Stimulated activated memory B cell treated with anti-CD40 and anti-IgM and Interleukin-4, amounts not matched to agents 10 μg/mL and 1 μg/mL and 100 μg/mL, for 72 hours (primary cell): ENCODE measurements around the gene PIGR.
A peak's percentile ranks its signal among the peaks of the same experiment; 100 is the strongest.

ENCODE experiments used
- ATAC-seq: fragments of 150-1000 bp; cut with Tn5 transposase; 2 replicates; pipeline ENCODE4 v1.10.0; 2021
- H3K27ac Mint-ChIP-seq: one replicate; pipeline ENCODE4 v1.8.0; 2022; ENCODE audit warnings: mild to moderate bottlenecking, mixed read lengths
- H3K27me3 Mint-ChIP-seq: one replicate; pipeline ENCODE4 v1.8.0; 2022; ENCODE audit warnings: mixed read lengths
- H3K36me3 Mint-ChIP-seq: one replicate; pipeline ENCODE4 v1.8.0; 2022; ENCODE audit warnings: mixed read lengths
- H3K4me1 Mint-ChIP-seq: one replicate; pipeline ENCODE4 v1.8.0; 2022; ENCODE audit warnings: mixed read lengths
- H3K4me3 Mint-ChIP-seq: one replicate; pipeline ENCODE4 v1.8.0; 2022; ENCODE audit warnings: mild to moderate bottlenecking, moderate library complexity, mixed read lengths
- H3K9me3 Mint-ChIP-seq: one replicate; pipeline ENCODE4 v1.8.0; 2022; ENCODE audit warnings: mixed read lengths

Gene PIGR

GRCh38 chr1:206898089-206898914, 48.0 kb downstream of the PIGR start:
- H3K4me3 Mint-ChIP-seq = no peak overlapping the region
- peak overlapping the region; percentile 51 for H3K27ac Mint-ChIP-seq
- peaks cover 8% of the 10 kb centered on the region for H3K36me3 Mint-ChIP-seq
- ATAC-seq = no peak
- no peaks in the 10 kb centered on the region for H3K27me3 Mint-ChIP-seq
- peaks cover 32% of the 10 kb centered on the region for H3K4me1 Mint-ChIP-seq
- no peaks in the 10 kb centered on the region for H3K9me3 Mint-ChIP-seq

GRCh38 chr1:206897175-206897574, 49.1 kb downstream of the PIGR start, which contains the start of gene IL24:
TSS of gene IL24 (plus strand) at chr1:206897443. CDS start at chr1:206897833, 390 bp downstream.
- no peaks in the 10 kb centered on the region for H3K9me3 Mint-ChIP-seq
- no peaks in the 10 kb centered on the region for H3K36me3 Mint-ChIP-seq
- ATAC-seq = no peak
- H3K4me3 Mint-ChIP-seq = no peak within 1 kb of the TSS
- no peak within 1 kb of the TSS for H3K27ac Mint-ChIP-seq
- H3K4me1 Mint-ChIP-seq = peaks cover 32% of the 10 kb centered on the region
- H3K27me3 Mint-ChIP-seq = no peaks in the 10 kb centered on the region

- no peaks in the 10 kb centered on the region for H3K9me3 Mint-ChIP-seq
These were observed 50.0 kb downstream of the PIGR start for GRCh38 chr1:206896261-206896660.

GRCh38 chr1:206895837-206896242, 50.4 kb downstream of the PIGR start:
- Mint-ChIP-seq H3K36me3 (no peaks in the 10 kb centered on the region), H3K27ac (no peak overlapping the region), H3K27me3 (no peaks in the 10 kb centered on the region), H3K4me1 (peaks cover 42% of the 10 kb centered on the region), H3K4me3 (no peak overlapping the region), H3K9me3 (no peaks in the 10 kb centered on the region)
- ATAC-seq = no peak

More at GRCh38 chr1:206896261-206896660, 50.0 kb downstream of the PIGR start:
- H3K4me1 Mint-ChIP-seq = peaks cover 39% of the 10 kb centered on the region
- H3K27ac Mint-ChIP-seq = no peak overlapping the region
- no peak overlapping the region for H3K4me3 Mint-ChIP-seq
- H3K36me3 Mint-ChIP-seq = no peaks in the 10 kb centered on the region
- no peaks in the 10 kb centered on the region for H3K27me3 Mint-ChIP-seq
- ATAC-seq = no peak

- no peak overlapping the region for H3K4me3 Mint-ChIP-seq
- no peak for ATAC-seq
- H3K4me1 Mint-ChIP-seq = peaks cover 42% of the 10 kb centered on the region
- H3K9me3 Mint-ChIP-seq = no peaks in the 10 kb centered on the region
- no peaks in the 10 kb centered on the region for H3K36me3 Mint-ChIP-seq
- no peaks in the 10 kb centered on the region for H3K27me3 Mint-ChIP-seq
- no peak overlapping the region for H3K27ac Mint-ChIP-seq
These were observed 50.9 kb downstream of the PIGR start for GRCh38 chr1:206895325-206895724.

GRCh38 chr1:206893380-206893779, 52.9 kb downstream of the PIGR start:
- no peaks in the 10 kb centered on the region for H3K27me3 Mint-ChIP-seq
- peaks cover 32% of the 10 kb centered on the region for H3K4me1 Mint-ChIP-seq

GRCh38 chr1:206892351-206892984, 53.8 kb downstream of the PIGR start:
- Mint-ChIP-seq H3K27ac (no peak overlapping the region), H3K27me3 (no peaks in the 10 kb centered on the region), H3K36me3 (no peaks in the 10 kb centered on the region), H3K9me3 (no peaks in the 10 kb centered on the region), H3K4me1 (peaks cover 34% of the 10 kb centered on the region), H3K4me3 (no peak overlapping the region)
- no peak for ATAC-seq

More at GRCh38 chr1:206893380-206893779, 52.9 kb downstream of the PIGR start:
- no peak for ATAC-seq
- Mint-ChIP-seq H3K9me3 (no peaks in the 10 kb centered on the region), H3K27ac (no peak overlapping the region), H3K4me3 (no peak overlapping the region), H3K36me3 (no peaks in the 10 kb centered on the region)

- Mint-ChIP-seq H3K9me3 (no peaks in the 10 kb centered on the region), H3K27me3 (no peaks in the 10 kb centered on the region), H3K4me1 (peaks cover 30% of the 10 kb centered on the region), H3K4me3 (no peak overlapping the region), H3K27ac (no peak overlapping the region), H3K36me3 (no peaks in the 10 kb centered on the region)
- no peak for ATAC-seq
These were observed 54.9 kb downstream of the PIGR start for GRCh38 chr1:206891412-206891811.

- ATAC-seq = no peak
- Mint-ChIP-seq H3K4me1 (peaks cover 30% of the 10 kb centered on the region), H3K4me3 (no peak overlapping the region), H3K27me3 (no peaks in the 10 kb centered on the region), H3K36me3 (no peaks in the 10 kb centered on the region), H3K9me3 (no peaks in the 10 kb centered on the region), H3K27ac (no peak overlapping the region)
These were observed 55.9 kb downstream of the PIGR start for GRCh38 chr1:206890125-206891060.

- peaks cover 23% of the 10 kb centered on the region for H3K4me1 Mint-ChIP-seq
- peaks cover under 1% of the 10 kb centered on the region for H3K9me3 Mint-ChIP-seq
These were observed 58.6 kb downstream of the PIGR start for GRCh38 chr1:206887701-206888100.

GRCh38 chr1:206886831-206887230, 59.4 kb downstream of the PIGR start:
- ATAC-seq = no peak
- Mint-ChIP-seq H3K9me3 (peaks cover 4% of the 10 kb centered on the region), H3K27ac (no peak overlapping the region), H3K27me3 (no peaks in the 10 kb centered on the region), H3K4me1 (peaks cover 22% of the 10 kb centered on the region), H3K4me3 (no peak overlapping the region), H3K36me3 (no peaks in the 10 kb centered on the region)

More at GRCh38 chr1:206887701-206888100, 58.6 kb downstream of the PIGR start:
- no peak for ATAC-seq
- Mint-ChIP-seq H3K36me3 (no peaks in the 10 kb centered on the region), H3K4me3 (no peak overlapping the region), H3K27ac (no peak overlapping the region), H3K27me3 (no peaks in the 10 kb centered on the region)

- peaks cover 4% of the 10 kb centered on the region for H3K9me3 Mint-ChIP-seq
- no peaks in the 10 kb centered on the region for H3K27me3 Mint-ChIP-seq
- peaks cover 9% of the 10 kb centered on the region for H3K4me1 Mint-ChIP-seq
- H3K4me3 Mint-ChIP-seq = no peak overlapping the region
- no peak for ATAC-seq
- no peak overlapping the region for H3K27ac Mint-ChIP-seq
- no peaks in the 10 kb centered on the region for H3K36me3 Mint-ChIP-seq
These were observed 60.8 kb downstream of the PIGR start for GRCh38 chr1:206885341-206886060.

- Mint-ChIP-seq H3K36me3 (peaks cover 4% of the 10 kb centered on the region), H3K27me3 (no peaks in the 10 kb centered on the region), H3K27ac (no peak overlapping the region), H3K4me1 (peaks cover 5% of the 10 kb centered on the region), H3K4me3 (no peak overlapping the region), H3K9me3 (peaks cover 8% of the 10 kb centered on the region)
- no peak for ATAC-seq
These were observed 62.4 kb downstream of the PIGR start for GRCh38 chr1:206883876-206884275.

GRCh38 chr1:206883160-206883559, 63.1 kb downstream of the PIGR start:
- peaks cover 13% of the 10 kb centered on the region for H3K9me3 Mint-ChIP-seq
- ATAC-seq = no peak
- H3K4me1 Mint-ChIP-seq = peaks cover 2% of the 10 kb centered on the region
- no peaks in the 10 kb centered on the region for H3K27me3 Mint-ChIP-seq
- peaks cover 6% of the 10 kb centered on the region for H3K36me3 Mint-ChIP-seq
- H3K4me3 Mint-ChIP-seq = no peak overlapping the region
- no peak overlapping the region for H3K27ac Mint-ChIP-seq
